HepG2 (cell line): ENCODE results near the gene NBEAL2. TPM values are rescaled to one million over a fixed set of nuclear protein-coding genes. Genes with fewer than 3 reads are reported as not detected.

Experiments used
- ATAC-seq: fragments of 200-7000 bp; cut with Tn5 transposase; 3 replicates; pipeline ENCODE4 v1.9.1; 2020; ENCODE audit warnings: mild to moderate bottlenecking, moderate library complexity
- BruUV-seq: library from RNA; stranded (reverse); fragments of 400-500 nt; replicated peaks from 2 replicates; lab custom pipeline; 2021; lab: Mats Ljungman, UMichigan
- CTCF ChIA-PET: fragments of 300-600 bp; formaldehyde crosslinking; extraction: SDS; loops from one replicate; lab custom pipeline; 2021; ENCODE audit warnings: low total read pairs, inconsistent platforms, low intra/inter-chr PET ratio; lab: Yijun Ruan, JAX
- POLR2A ChIA-PET: fragments of 350-600 bp; sonication (Branson Sonifier 250); formaldehyde crosslinking; loops from one replicate; lab custom pipeline; 2020; ENCODE audit warnings: antibody characterized with exemption, inconsistent platforms; lab: Yijun Ruan, JAX
- DNase-seq: peaks from one replicate; pipeline ENCODE4 v3.0.0-alpha.2; 2015; ENCODE audit warnings: low spot score
- FAIRE-seq: peaks from 3 replicates; lab custom pipeline; 2011; peaks lifted over from hg19 to GRCh38; lab: Jason Lieb, UNC
- H2AFZ ChIP-seq: one replicate; pipeline ENCODE4 v1.6.1; 2011; ENCODE audit warnings: low read length, inconsistent platforms
- H3K27ac ChIP-seq: fragments of 300-600 bp; 3 replicates; pipeline ENCODE4 v1.8.0; 2011; ENCODE audit warnings: mixed run types, mild to moderate bottlenecking, mixed read lengths, low read length, inconsistent platforms; ENCODE audit not compliant: insufficient read depth; ENCODE audit errors: extremely low read length
- H3K27me3 ChIP-seq, 2 experiments: fragments of 200-600 bp in 1 of 2; 2 replicates in 1 of 2; 3 replicates in 1 of 2; pipeline versions ENCODE4 v1.6.0 to v1.8.0; 2011; ENCODE audit warnings: low read length in 2 of 2, mild to moderate bottlenecking in 2 of 2, moderate library complexity in 2 of 2, inconsistent platforms in 1 of 2; ENCODE audit not compliant: insufficient read depth in 2 of 2, control insufficient read depth in 1 of 2
- H3K36me3 ChIP-seq, 2 experiments: fragments of 200-600 bp in 1 of 2; replicated peaks in 1 of 2; 2 replicates in 1 of 2; 3 replicates in 1 of 2; pipeline versions ENCODE4 v1.5.1 to v1.8.0; 2011; ENCODE audit warnings: low read length in 2 of 2, inconsistent platforms in 1 of 2; ENCODE audit not compliant: insufficient read depth in 2 of 2, control insufficient read depth in 1 of 2
- H3K4me1 ChIP-seq: 2 replicates; pipeline ENCODE4 v1.5.1; 2012; ENCODE audit warnings: low read length, inconsistent platforms; ENCODE audit not compliant: insufficient read depth
- H3K4me2 ChIP-seq: 2 replicates; pipeline ENCODE4 v1.6.0; 2011; ENCODE audit warnings: low read depth, low read length, inconsistent platforms
- H3K4me3 ChIP-seq, 3 experiments: fragments of 200-600 bp in 1 of 3; sonication (generic), shearing (Covaris generic) in 1 of 3; replicated peaks in 1 of 3; 2 replicates each; pipeline ENCODE4 v1.5.1; 2011 to 2016; ENCODE audit warnings: low read length in 3 of 3, inconsistent platforms in 2 of 3, low read depth in 2 of 3, mild to moderate bottlenecking in 2 of 3, control low read depth in 1 of 3, mixed read lengths in 1 of 3; ENCODE audit not compliant: insufficient read depth in 1 of 3
- H3K79me2 ChIP-seq: one replicate; pipeline ENCODE4 v1.6.1; 2011; ENCODE audit warnings: low read length, inconsistent platforms; ENCODE audit not compliant: insufficient read depth
- H3K9ac ChIP-seq: 2 replicates; pipeline ENCODE4 v1.6.0; 2011; ENCODE audit warnings: mild to moderate bottlenecking, low read depth, low read length, inconsistent platforms; ENCODE audit not compliant: insufficient read depth
- H3K9me3 ChIP-seq: 2 replicates; pipeline ENCODE4 v1.5.1; 2012; ENCODE audit warnings: mild to moderate bottlenecking, low read length
- H4K20me1 ChIP-seq: 2 replicates; pipeline ENCODE4 v1.6.0; 2011; ENCODE audit warnings: inconsistent platforms, mild to moderate bottlenecking, low read length, moderate library complexity; ENCODE audit not compliant: insufficient read depth
- GRHL1 ChIP-seq: sonication (generic); formaldehyde crosslinking; conservative IDR thresholded peaks from 2 replicates; pipeline ENCODE4 v1.8.0; 2022; ENCODE audit warnings: missing genetic modification reagents
- ZBTB14 ChIP-seq: sonication (generic); formaldehyde crosslinking; IDR thresholded peaks from 2 replicates; pipeline ENCODE4 v1.4.0; 2020; ENCODE audit warnings: missing genetic modification reagents
- ZBTB37 ChIP-seq: sonication (generic); formaldehyde crosslinking; IDR thresholded peaks from 2 replicates; pipeline ENCODE4 v1.4.0; 2020; ENCODE audit warnings: mild to moderate bottlenecking, missing genetic modification reagents
- ZNF441 ChIP-seq: sonication (generic); formaldehyde crosslinking; IDR thresholded peaks from 2 replicates; pipeline ENCODE4 v1.7.0; 2021; ENCODE audit warnings: missing genetic modification reagents, borderline replicate concordance
- ZNF75D ChIP-seq: sonication (generic); formaldehyde crosslinking; IDR thresholded peaks from 2 replicates; pipeline ENCODE4 v1.8.1; 2023; ENCODE audit warnings: missing genetic modification reagents, mild to moderate bottlenecking, borderline replicate concordance
- ZSCAN29 ChIP-seq: sonication (generic); formaldehyde crosslinking; conservative IDR thresholded peaks from 2 replicates; pipeline ENCODE4 v1.4.0; 2020; ENCODE audit warnings: mild to moderate bottlenecking, missing genetic modification reagents
- WGBS: methylation state at CpG from one replicate; pipeline ENCODE4 v1.1.6; 2017; ENCODE audit warnings: low lambda C conversion rate; 5-methylcytosine and 5-hydroxymethylcytosine counted together
- in situ Hi-C: cut with HindIII; loops from 2 replicates; pipeline ENCODE4 v1.10.0; 2017; ENCODE audit warnings: low pct_unique_long_range_greater_than_20kb; ENCODE audit not compliant: extremely low pct_ligation_motif_present
- intact Hi-C: fragments of 100-400 bp; cut with micrococcal nuclease; formaldehyde crosslinking; loops from one replicate; pipeline ENCODE4 v1.10.0; 2022; ENCODE audit not compliant: unreplicated experiment
- polyA plus RNA-seq, 8 experiments: library from polyadenylated mRNA; depleted of rRNA in 3 of 8; stranded (reverse) in 7 of 8; unstranded in 1 of 8; fragments of >200 nt; fragmentation: Illumina TruSeq in 4 of 8; extraction: Trizol in 4 of 8; gene quantifications; 2 replicates each; pipeline versions ENCODE4 v1.2.1 to v1.2.3, GENCODE V29; 2011 to 2016; ENCODE audit warnings: low read depth in 4 of 8, missing spikeins in 1 of 8, mixed read lengths in 1 of 8; ENCODE audit not compliant: insufficient read depth in 1 of 8
- total RNA-seq, 5 experiments: library from RNA; depleted of rRNA; stranded (reverse); fragments of >200 nt; fragmentation: Illumina TruSeq; extraction: Trizol; gene quantifications; 2 replicates each; pipeline ENCODE4 v1.2.3, GENCODE V29; 2016; ENCODE audit warnings: low read depth in 1 of 5

The NBEAL2 gene
- total and polyA plus RNA-seq, 2 of the 13 experiments (the other 11 are each of a cell fraction or from before 2014, with no cell fraction given) = 9.7 to 12.4 TPM

DNA sequence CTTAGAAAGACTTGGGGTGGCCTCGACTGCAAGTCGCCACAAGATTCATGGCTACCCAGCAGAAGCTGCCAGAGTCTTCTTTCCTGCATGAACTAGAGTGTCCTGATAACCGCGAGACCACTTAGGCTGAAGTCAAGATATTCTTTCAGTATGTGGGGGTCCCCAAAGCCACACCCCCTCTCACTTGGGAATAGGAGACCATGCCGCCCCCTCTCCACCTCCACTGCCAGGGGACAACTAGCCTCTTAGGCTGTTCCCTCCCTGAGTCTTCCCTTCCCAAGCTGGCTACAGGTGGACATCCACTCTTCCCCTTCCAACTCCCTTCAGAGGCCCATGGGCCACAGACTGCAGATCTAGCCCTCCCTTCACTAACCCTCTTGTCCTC lies 1.7 kb upstream of the NBEAL2 start:
- H3K4me1 ChIP-seq = peaks cover 71% of the 10 kb centered on the region
- ATAC-seq = no peak
- no TSS peak for BruUV-seq
- in situ Hi-C loops = no loop called here
- POLR2A ChIA-PET = interaction anchor here (2.0 kb wide), 1 partner anchor 9 kb away, joined by 6 read pairs; no protein-coding TSS in a partner anchor
- H4K20me1 ChIP-seq = peaks cover 13% of the 10 kb centered on the region
- H3K27ac ChIP-seq = no peak overlapping the region
- peak overlapping the region in 1 of 3 experiments; percentile 91; a peak in 1 of 6 replicates for H3K4me3 ChIP-seq
- H3K4me2 ChIP-seq = peak overlapping the region; percentile 100
- H3K9me3 ChIP-seq = no peaks in the 10 kb centered on the region
- H3K79me2 ChIP-seq = peaks cover 38% of the 10 kb centered on the region
- FAIRE-seq = no peak
- H3K27me3 ChIP-seq = no peaks in the 10 kb centered on the region; a peak in 1 of 5 replicates
- TF ChIP-seq ZBTB14 (CRISPR knock-in tag) (no peak), GRHL1 (no peak), ZSCAN29 (no peak), ZNF441 (CRISPR knock-in tag) (no peak), ZNF75D (CRISPR knock-in tag) (no peak), ZBTB37 (CRISPR knock-in tag) (no peak)
- H2AFZ ChIP-seq = no peak overlapping the region
- no peak for DNase-seq
- WGBS = 100% methylated on average over 4 of the region's 5 CpGs
- H3K9ac ChIP-seq = no peak overlapping the region
- intact Hi-C loops = loop anchor here (10.0 kb wide), 1 partner anchor 53 kb away; no protein-coding TSS in a partner anchor
- CTCF ChIA-PET = no interaction called here
- H3K36me3 ChIP-seq = no peaks in the 10 kb centered on the region
